T-cell (primary cell): ENCODE measurements around the gene TMTC1. TPM values are rescaled to one million over a fixed set of nuclear protein-coding genes. Genes with fewer than 3 reads are reported as not detected.

Experiments used
- ATAC-seq, 4 experiments: fragments of 200-7000 bp in 3 of 4; fragments of 150-1000 bp in 1 of 4; cut with Tn5 transposase; replicated peaks in 1 of 4; 1 replicate in 3 of 4; 2 replicates in 1 of 4; pipeline ENCODE4 v1.10.0; 2021; ENCODE audit warnings: moderate library complexity in 3 of 4, mild to moderate bottlenecking in 2 of 4, moderate number of reproducible peaks in 1 of 4
- CTCF ChIA-PET, 2 donors: fragments of 300-600 bp; sonication (Branson Sonifier 250); formaldehyde crosslinking; loops; one replicate each; lab custom pipeline; 2022; ENCODE audit warnings: antibody characterized with exemption in 2 of 2; lab: Charles Lee
- POLR2A ChIA-PET, 2 donors: fragments of 300-600 bp; sonication (Branson Sonifier 250); formaldehyde crosslinking; loops; one replicate each; lab custom pipeline; 2022; ENCODE audit warnings: antibody characterized with exemption in 2 of 2; lab: Charles Lee
- DNase-seq, 35 experiments: peaks; one replicate each; pipeline versions ENCODE4 v3.0.0 to v3.0.0-alpha.2; 2013 to 2023
- H3K27ac ChIP-seq: one replicate; pipeline ENCODE4 v1.5.1; 2013; ENCODE audit warnings: low read length
- H3K27me3 ChIP-seq, 2 experiments: replicated peaks in 1 of 2; 1 replicate in 1 of 2; 2 replicates in 1 of 2; pipeline versions ENCODE4 v1.6.1 to v1.7.0; 2013; ENCODE audit warnings: low read length in 1 of 2, mixed read lengths in 1 of 2; ENCODE audit not compliant: control insufficient read depth in 2 of 2, insufficient read depth in 2 of 2; ENCODE audit errors: extremely low read depth in 1 of 2
- H3K36me3 ChIP-seq, 2 donors: 1 replicate in 1 of 2; 2 replicates in 1 of 2; pipeline versions ENCODE4 v1.6.1 to v1.7.0; 2013; ENCODE audit warnings: low read length in 1 of 2; ENCODE audit not compliant: control insufficient read depth in 2 of 2, insufficient read depth in 1 of 2; ENCODE audit errors: extremely low read depth in 1 of 2
- H3K4me1 ChIP-seq, 2 experiments: 1 replicate in 1 of 2; 2 replicates in 1 of 2; pipeline versions ENCODE4 v1.6.1 to v1.7.0; 2013; ENCODE audit warnings: low read length in 2 of 2, mixed read lengths in 1 of 2; ENCODE audit not compliant: insufficient read depth in 2 of 2, control insufficient read depth in 1 of 2; ENCODE audit errors: extremely low read depth in 1 of 2
- H3K4me3 ChIP-seq, 2 donors: 1 replicate in 1 of 2; 2 replicates in 1 of 2; pipeline versions ENCODE4 v1.5.1 to v1.7.0; 2013; ENCODE audit warnings: mild to moderate bottlenecking in 2 of 2, low read length in 1 of 2, moderate library complexity in 1 of 2; ENCODE audit not compliant: control insufficient read depth in 1 of 2; ENCODE audit errors: extremely low read depth in 1 of 2
- H3K9me3 ChIP-seq: 2 replicates; pipeline ENCODE4 v1.7.0; 2013
- H3K27ac Mint-ChIP-seq, 2 donors: one replicate each; pipeline ENCODE4 v1.8.0; 2020 to 2021; ENCODE audit warnings: mild to moderate bottlenecking in 2 of 2, mixed read lengths in 2 of 2
- H3K27me3 Mint-ChIP-seq, 2 donors: one replicate each; pipeline ENCODE4 v1.8.0; 2021 to 2022; ENCODE audit warnings: mixed read lengths in 2 of 2
- H3K36me3 Mint-ChIP-seq: one replicate; pipeline ENCODE4 v1.8.0; 2021; ENCODE audit warnings: mixed read lengths
- H3K4me1 Mint-ChIP-seq, 3 donors: one replicate each; pipeline ENCODE4 v1.8.0; 2020 to 2022; ENCODE audit warnings: mixed read lengths in 3 of 3, mild to moderate bottlenecking in 1 of 3
- H3K4me3 Mint-ChIP-seq, 3 donors: one replicate each; pipeline ENCODE4 v1.8.0; 2020 to 2022; ENCODE audit warnings: mild to moderate bottlenecking in 3 of 3, mixed read lengths in 3 of 3, moderate library complexity in 3 of 3
- H3K9me3 Mint-ChIP-seq, 3 donors: one replicate each; pipeline ENCODE4 v1.8.0; 2020 to 2022; ENCODE audit warnings: mixed read lengths in 3 of 3
- WGBS: methylation state at CpG from one replicate; pipeline ENCODE4 v1.1.5; 2013; ENCODE audit warnings: missing lambda C conversion rate; ENCODE audit not compliant: insufficient coverage; 5-methylcytosine and 5-hydroxymethylcytosine counted together
- total RNA-seq, 35 experiments: library from RNA in 6 of 35; stranded (reverse) in 6 of 35; fragments of 120-200 nt in 1 of 35; gene quantifications; one replicate each; pipeline versions ENCODE4 v1.2.1 to v1.2.4 and lab custom pipeline; 2013 to 2026

The TMTC1 gene
- total RNA-seq, 5 donors from 2014 or later (not counting 1 experiment from before 2014, with no cell fraction given): 0.10 to 0.44 (median 0.29) TPM; not detected in 1

DNA sequence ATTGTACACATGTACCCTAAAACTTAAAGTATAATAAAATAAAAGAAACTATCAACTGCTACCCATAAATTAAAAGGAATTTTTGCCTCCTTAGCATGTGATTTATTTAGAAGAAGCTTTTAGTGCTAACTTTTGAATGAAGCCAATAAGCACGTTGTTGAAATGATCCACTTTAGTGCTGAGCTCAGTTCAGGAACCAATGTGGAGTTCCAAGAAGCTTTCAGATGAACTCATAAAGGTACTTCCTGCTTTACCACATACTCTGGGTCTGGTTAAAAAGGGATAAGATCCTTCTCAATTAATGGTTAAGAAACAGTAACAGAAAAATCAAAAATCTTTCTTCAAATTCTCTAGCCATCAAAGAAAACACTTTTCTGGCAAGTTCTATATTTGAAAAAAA lies 39.4 kb downstream of the TMTC1 start:
- ChIA-PET POLR2A (no interaction called here), CTCF (no interaction called here)
- Histone ChIP-seq H3K27ac (no peak overlapping the region), H3K36me3 (no peaks in the 10 kb centered on the region), H3K27me3 (no peaks in the 10 kb centered on the region), H3K4me1 (no peaks in the 10 kb centered on the region), H3K9me3 (no peaks in the 10 kb centered on the region), H3K4me3 (no peak overlapping the region)
- H3K27ac Mint-ChIP-seq: no peak overlapping the region
- H3K9me3 Mint-ChIP-seq: no peaks in the 10 kb centered on the region
- no peaks in the 10 kb centered on the region for H3K36me3 Mint-ChIP-seq
- no peaks in the 10 kb centered on the region for H3K4me1 Mint-ChIP-seq
- WGBS: no CpG with 5 or more reads among the region's 1 CpG
- no peak overlapping the region for H3K4me3 Mint-ChIP-seq
- no peak for DNase-seq
- no peak for ATAC-seq
- H3K27me3 Mint-ChIP-seq: no peaks in the 10 kb centered on the region

DNA sequence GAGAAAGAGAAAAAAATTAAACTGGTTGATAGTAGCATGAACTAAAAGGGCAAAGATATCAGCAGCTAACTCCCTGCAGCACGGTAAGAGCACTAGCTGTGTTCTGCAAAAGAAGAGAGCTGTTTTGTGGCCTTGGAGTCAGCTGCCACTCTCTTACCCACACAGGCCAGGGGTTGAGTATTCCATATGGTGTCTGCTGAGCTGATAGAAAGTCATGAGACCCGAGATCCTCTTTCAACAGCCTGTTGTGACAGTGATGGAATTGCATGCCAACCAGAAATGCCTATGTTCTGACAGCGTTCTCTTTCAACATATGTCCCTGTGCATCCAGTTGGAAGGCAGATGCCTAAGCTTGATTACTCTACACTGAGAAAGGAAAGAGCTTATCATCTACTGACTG lies 39.9 kb downstream of the TMTC1 start:
- H3K36me3 ChIP-seq: no peaks in the 10 kb centered on the region
- Mint-ChIP-seq H3K27ac (no peak overlapping the region), H3K36me3 (no peaks in the 10 kb centered on the region), H3K27me3 (no peaks in the 10 kb centered on the region), H3K4me1 (no peaks in the 10 kb centered on the region), H3K4me3 (no peak overlapping the region), H3K9me3 (no peaks in the 10 kb centered on the region)
- H3K4me3 ChIP-seq: no peak overlapping the region
- ChIA-PET POLR2A (no interaction called here), CTCF (no interaction called here)
- H3K4me1 ChIP-seq: no peaks in the 10 kb centered on the region
- no peak for DNase-seq
- ATAC-seq: no peak
- WGBS: 50% methylated on average over 1 of the region's 3 CpGs
- H3K27ac ChIP-seq: no peak overlapping the region
- H3K9me3 ChIP-seq: no peaks in the 10 kb centered on the region
- no peaks in the 10 kb centered on the region for H3K27me3 ChIP-seq

GRCh38 chr12:29743077-29743476 lies 40.7 kb downstream of the TMTC1 start:
- Mint-ChIP-seq H3K36me3 (no peaks in the 10 kb centered on the region), H3K4me1 (no peaks in the 10 kb centered on the region), H3K4me3 (no peak overlapping the region), H3K9me3 (no peaks in the 10 kb centered on the region), H3K27ac (no peak overlapping the region), H3K27me3 (no peaks in the 10 kb centered on the region)
- Histone ChIP-seq H3K36me3 (no peaks in the 10 kb centered on the region), H3K9me3 (no peaks in the 10 kb centered on the region), H3K4me1 (no peaks in the 10 kb centered on the region), H3K27ac (no peak overlapping the region), H3K4me3 (no peak overlapping the region), H3K27me3 (no peaks in the 10 kb centered on the region)
- DNase-seq (no peak), ATAC-seq (no peak)
- ChIA-PET CTCF (no interaction called here), POLR2A (no interaction called here)
- 74% methylated on average over 4 of the region's 4 CpGs for WGBS

DNA sequence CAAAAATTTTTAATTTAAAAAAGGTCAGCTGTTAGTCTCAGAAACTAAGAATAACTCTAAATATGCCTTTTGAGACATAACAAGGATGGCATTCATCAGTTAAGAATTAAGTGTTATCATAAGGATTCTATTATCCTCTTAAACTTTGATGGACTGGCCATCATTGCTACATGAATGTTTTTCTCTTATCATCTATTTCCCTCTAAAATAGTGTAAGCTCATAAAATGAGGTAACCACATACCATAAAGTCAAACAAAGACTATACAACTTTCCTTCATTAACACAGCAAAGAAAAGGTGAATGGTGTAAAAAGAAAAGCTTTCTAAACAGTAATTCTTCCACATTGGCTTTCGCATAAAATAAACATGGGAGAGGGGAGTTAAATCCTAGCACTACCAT lies 41.1 kb downstream of the TMTC1 start:
- Mint-ChIP-seq H3K27ac (no peak overlapping the region), H3K9me3 (no peaks in the 10 kb centered on the region), H3K36me3 (no peaks in the 10 kb centered on the region), H3K4me1 (no peaks in the 10 kb centered on the region), H3K4me3 (no peak overlapping the region), H3K27me3 (no peaks in the 10 kb centered on the region)
- no peak overlapping the region for H3K27ac ChIP-seq
- no CpG with 5 or more reads among the region's 1 CpG for WGBS
- ATAC-seq (no peak), DNase-seq (no peak)
- H3K27me3 ChIP-seq: no peaks in the 10 kb centered on the region
- H3K4me3 ChIP-seq: no peak overlapping the region
- no peaks in the 10 kb centered on the region for H3K36me3 ChIP-seq
- POLR2A ChIA-PET: no interaction called here
- H3K9me3 ChIP-seq: no peaks in the 10 kb centered on the region
- CTCF ChIA-PET: no interaction called here
- no peaks in the 10 kb centered on the region for H3K4me1 ChIP-seq

GRCh38 chr12:29741342-29742241 lies 42.1 kb downstream of the TMTC1 start:
- Mint-ChIP-seq H3K4me3 (no peak overlapping the region), H3K4me1 (no peaks in the 10 kb centered on the region), H3K36me3 (no peaks in the 10 kb centered on the region), H3K9me3 (no peaks in the 10 kb centered on the region), H3K27me3 (no peaks in the 10 kb centered on the region), H3K27ac (no peak overlapping the region)
- 70% methylated on average over 2 of the region's 7 CpGs for WGBS
- DNase-seq: no peak
- Histone ChIP-seq H3K9me3 (no peaks in the 10 kb centered on the region), H3K27ac (no peak overlapping the region), H3K27me3 (no peaks in the 10 kb centered on the region), H3K36me3 (no peaks in the 10 kb centered on the region), H3K4me1 (no peaks in the 10 kb centered on the region), H3K4me3 (no peak overlapping the region)
- ChIA-PET POLR2A (no interaction called here), CTCF (interaction anchor here in 1 of 2 donors (0.6 kb wide), 1 partner anchor 23 kb away, joined by 9 read pairs; no protein-coding TSS in a partner anchor)
- no peak for ATAC-seq

GRCh38 chr12:29739279-29739991 lies 44.3 kb downstream of the TMTC1 start:
- ChIA-PET CTCF (no interaction called here), POLR2A (interaction anchor here in 1 of 2 donors (0.7 kb wide), 1 partner anchor 156 kb away, joined by 3 read pairs; no protein-coding TSS in a partner anchor)
- no peaks in the 10 kb centered on the region for H3K9me3 ChIP-seq
- H3K4me1 ChIP-seq: no peaks in the 10 kb centered on the region
- Mint-ChIP-seq H3K9me3 (no peaks in the 10 kb centered on the region), H3K27ac (no peak overlapping the region), H3K36me3 (no peaks in the 10 kb centered on the region), H3K4me3 (no peak overlapping the region), H3K4me1 (no peaks in the 10 kb centered on the region), H3K27me3 (no peaks in the 10 kb centered on the region)
- no peak for DNase-seq
- no peaks in the 10 kb centered on the region for H3K27me3 ChIP-seq
- WGBS: 87% methylated on average over 6 of the region's 10 CpGs
- H3K4me3 ChIP-seq: no peak overlapping the region
- no peak overlapping the region for H3K27ac ChIP-seq
- H3K36me3 ChIP-seq: no peaks in the 10 kb centered on the region
- no peak for ATAC-seq
